Measurements from ENCODE around the gene SYPL1. TPM values are rescaled to one million over a fixed set of nuclear protein-coding genes. Genes with fewer than 3 reads are reported as not detected.

The SYPL1 gene
- total RNA-seq, 1 donor from 2014 or later, result 48.8 TPM

GRCh38 chr7:106047184-106047583, 64.9 kb downstream of the SYPL1 start:
- H3K27ac ChIP-seq, result no peak overlapping the region
- no peaks in the 10 kb centered on the region for H4K20me1 ChIP-seq (ENCODE audit: low read depth)
- H3K36me3 ChIP-seq, result no peaks in the 10 kb centered on the region
- no peak overlapping the region for H2AFZ ChIP-seq (replicated peaks)
- Mint-ChIP-seq H3K27ac (no peak overlapping the region), H3K9me3 (no peaks in the 10 kb centered on the region), H3K4me3 (no peak overlapping the region), H3K36me3 (no peaks in the 10 kb centered on the region), H3K27me3 (ENCODE audit: insufficient read depth, low read depth) (no peaks in the 10 kb centered on the region), H3K4me1 (peaks cover 8% of the 10 kb centered on the region)
- DNase-seq (ENCODE audit: low spot score), result no peak
- H3K4me1 ChIP-seq, result no peaks in the 10 kb centered on the region
- H3K9ac ChIP-seq, result no peak overlapping the region
- H3F3A ChIP-seq (ENCODE audit: low read depth), result no peaks in the 10 kb centered on the region
- H3K79me2 ChIP-seq (ENCODE audit: low read depth), result no peaks in the 10 kb centered on the region
- no peak for TF ChIP-seq EZH2phosphoT487 (IDR thresholded peaks at IDR 0.05)
- no peak for TF ChIP-seq EZH2 (IDR thresholded peaks at IDR 0.05)
- TF ChIP-seq CTCF (IDR thresholded peaks at IDR 0.05), result no peak
- no peaks in the 10 kb centered on the region for H3K9me3 ChIP-seq (ENCODE audit: low read depth)
- no peak overlapping the region for H3K4me3 ChIP-seq
- H3K4me2 ChIP-seq, result no peak overlapping the region
- H3K27me3 ChIP-seq, result peaks cover 4% of the 10 kb centered on the region

GRCh38 chr7:106045586-106045985, 66.5 kb downstream of the SYPL1 start:
- H3K4me2 ChIP-seq, result no peak overlapping the region
- H3K36me3 Mint-ChIP-seq, result no peaks in the 10 kb centered on the region
- no peak overlapping the region for H3K27ac ChIP-seq
- peaks cover 2% of the 10 kb centered on the region for H3K27me3 Mint-ChIP-seq (ENCODE audit: insufficient read depth, low read depth)
- peaks cover 6% of the 10 kb centered on the region for H3K27me3 ChIP-seq
- H3K36me3 ChIP-seq, result no peaks in the 10 kb centered on the region
- H3K9ac ChIP-seq, result no peak overlapping the region
- H3K4me1 ChIP-seq, result no peaks in the 10 kb centered on the region
- H3F3A ChIP-seq (ENCODE audit: low read depth), result no peaks in the 10 kb centered on the region
- H3K4me3 Mint-ChIP-seq, result no peak overlapping the region
- H2AFZ ChIP-seq (replicated peaks), result no peak overlapping the region
- H3K4me3 ChIP-seq, result no peak overlapping the region
- TF ChIP-seq CTCF (IDR thresholded peaks at IDR 0.05), result no peak
- TF ChIP-seq EZH2phosphoT487 (IDR thresholded peaks at IDR 0.05), result no peak
- no peak for TF ChIP-seq EZH2 (IDR thresholded peaks at IDR 0.05)
- no peaks in the 10 kb centered on the region for H3K9me3 ChIP-seq (ENCODE audit: low read depth)
- no peaks in the 10 kb centered on the region for H3K79me2 ChIP-seq (ENCODE audit: low read depth)
- peaks cover 14% of the 10 kb centered on the region for H3K4me1 Mint-ChIP-seq
- no peak overlapping the region for H3K27ac Mint-ChIP-seq
- H4K20me1 ChIP-seq (ENCODE audit: low read depth), result no peaks in the 10 kb centered on the region
- DNase-seq (ENCODE audit: low spot score), result no peak
- no peaks in the 10 kb centered on the region for H3K9me3 Mint-ChIP-seq

- H3K4me2 ChIP-seq, result no peak overlapping the region
These were observed 67.0 kb downstream of the SYPL1 start for GRCh38 chr7:106045139-106045538.

More at GRCh38 chr7:106045139-106045538, 67.0 kb downstream of the SYPL1 start:
- Mint-ChIP-seq H3K4me3 (no peak overlapping the region), H3K36me3 (no peaks in the 10 kb centered on the region), H3K27ac (no peak overlapping the region), H3K9me3 (no peaks in the 10 kb centered on the region), H3K27me3 (ENCODE audit: insufficient read depth, low read depth) (peaks cover 2% of the 10 kb centered on the region), H3K4me1 (peaks cover 14% of the 10 kb centered on the region)
- Histone ChIP-seq H3K27me3 (peaks cover 6% of the 10 kb centered on the region), H4K20me1 (ENCODE audit: low read depth) (no peaks in the 10 kb centered on the region), H3K36me3 (no peaks in the 10 kb centered on the region), H3K79me2 (ENCODE audit: low read depth) (no peaks in the 10 kb centered on the region), H3K4me1 (no peaks in the 10 kb centered on the region), H2AFZ (replicated peaks) (no peak overlapping the region), H3F3A (ENCODE audit: low read depth) (no peaks in the 10 kb centered on the region), H3K27ac (no peak overlapping the region), H3K4me3 (no peak overlapping the region), H3K9me3 (ENCODE audit: low read depth) (no peaks in the 10 kb centered on the region), H3K9ac (no peak overlapping the region)
- DNase-seq (ENCODE audit: low spot score), result no peak
- TF ChIP-seq CTCF (IDR thresholded peaks at IDR 0.05) (no peak), EZH2 (IDR thresholded peaks at IDR 0.05) (no peak), EZH2phosphoT487 (IDR thresholded peaks at IDR 0.05) (no peak)
